ENCODE data around the gene LARGE1.

DNA sequence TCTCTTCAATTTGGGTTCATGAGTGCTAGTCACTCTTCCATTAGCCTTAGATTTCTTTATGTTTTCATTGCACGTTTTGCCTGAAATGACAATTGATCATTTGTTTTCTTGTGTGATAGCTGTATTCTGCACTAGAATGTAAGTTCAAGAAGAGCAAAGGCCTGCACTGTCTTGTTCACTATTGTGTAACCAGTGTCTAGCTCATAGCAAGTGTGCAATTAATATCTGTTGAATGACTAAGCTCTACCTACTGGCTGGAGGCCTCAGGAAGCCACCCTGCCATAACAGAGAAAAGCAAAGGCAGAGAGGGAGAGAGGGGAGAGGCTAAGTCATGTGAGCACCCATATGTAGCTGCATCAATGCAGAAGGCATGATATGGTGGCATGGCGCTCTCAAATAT is 569.3 kb downstream of the LARGE1 start:
- TF ChIP-seq POLR2A (IDR thresholded peaks at IDR 0.05), result no peak
- TF ChIP-seq, protein P1, sequence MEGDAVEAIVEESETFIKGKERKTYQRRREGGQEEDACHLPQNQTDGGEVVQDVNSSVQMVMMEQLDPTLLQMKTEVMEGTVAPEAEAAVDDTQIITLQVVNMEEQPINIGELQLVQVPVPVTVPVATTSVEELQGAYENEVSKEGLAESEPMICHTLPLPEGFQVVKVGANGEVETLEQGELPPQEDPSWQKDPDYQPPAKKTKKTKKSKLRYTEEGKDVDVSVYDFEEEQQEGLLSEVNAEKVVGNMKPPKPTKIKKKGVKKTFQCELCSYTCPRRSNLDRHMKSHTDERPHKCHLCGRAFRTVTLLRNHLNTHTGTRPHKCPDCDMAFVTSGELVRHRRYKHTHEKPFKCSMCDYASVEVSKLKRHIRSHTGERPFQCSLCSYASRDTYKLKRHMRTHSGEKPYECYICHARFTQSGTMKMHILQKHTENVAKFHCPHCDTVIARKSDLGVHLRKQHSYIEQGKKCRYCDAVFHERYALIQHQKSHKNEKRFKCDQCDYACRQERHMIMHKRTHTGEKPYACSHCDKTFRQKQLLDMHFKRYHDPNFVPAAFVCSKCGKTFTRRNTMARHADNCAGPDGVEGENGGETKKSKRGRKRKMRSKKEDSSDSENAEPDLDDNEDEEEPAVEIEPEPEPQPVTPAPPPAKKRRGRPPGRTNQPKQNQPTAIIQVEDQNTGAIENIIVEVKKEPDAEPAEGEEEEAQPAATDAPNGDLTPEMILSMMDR (IDR thresholded peaks at IDR 0.05), result no peak
